KOPT-K1 (cell line): ENCODE measurements around the gene COL2A1.

Source experiments
- H3K27ac ChIP-seq: fragments of 200-600 bp; sonication (generic); 2 replicates; pipeline ENCODE4 v1.5.1; 2016; ENCODE audit warnings: antibody characterized with exemption, mild to moderate bottlenecking, low read depth, low read length; ENCODE audit not compliant: poor library complexity, severe bottlenecking
- H3K36me3 ChIP-seq: fragments of 200-600 bp; sonication (generic); 2 replicates; pipeline ENCODE4 v1.5.1; 2017; ENCODE audit warnings: antibody characterized with exemption, mild to moderate bottlenecking, low read length, moderate library complexity; ENCODE audit not compliant: insufficient read depth
- H3K9me3 ChIP-seq: fragments of 200-600 bp; sonication (generic); 2 replicates; pipeline ENCODE4 v1.5.1; 2017; ENCODE audit warnings: antibody characterized with exemption, low read length, mild to moderate bottlenecking; ENCODE audit not compliant: insufficient read depth, poor library complexity, severe bottlenecking

The COL2A1 gene

GRCh38 chr12:48036818-48037217 lies 32.5 kb upstream of the COL2A1 start:
- H3K27ac ChIP-seq: no peak overlapping the region
- H3K36me3 ChIP-seq: peaks cover 7% of the 10 kb centered on the region; the same call in 1 of the 2 replicates

GRCh38 chr12:48034835-48035805 lies 30.8 kb upstream of the COL2A1 start:
- H3K36me3 ChIP-seq: no peaks in the 10 kb centered on the region
- no peak overlapping the region for H3K27ac ChIP-seq
- no peaks in the 10 kb centered on the region for H3K9me3 ChIP-seq

More at GRCh38 chr12:48036818-48037217, 32.5 kb upstream of the COL2A1 start:
- H3K9me3 ChIP-seq: no peaks in the 10 kb centered on the region

- Histone ChIP-seq H3K27ac (no peak overlapping the region), H3K9me3 (no peaks in the 10 kb centered on the region), H3K36me3 (no peaks in the 10 kb centered on the region)
Measured at GRCh38 chr12:48033451-48033850, 29.2 kb upstream of the COL2A1 start.

GRCh38 chr12:48032597-48032996 lies 28.3 kb upstream of the COL2A1 start:
- Histone ChIP-seq H3K36me3 (no peaks in the 10 kb centered on the region), H3K9me3 (no peaks in the 10 kb centered on the region), H3K27ac (no peak overlapping the region)

GRCh38 chr12:48031135-48031960 lies 27.1 kb upstream of the COL2A1 start:
- Histone ChIP-seq H3K9me3 (no peaks in the 10 kb centered on the region), H3K27ac (no peak overlapping the region), H3K36me3 (no peaks in the 10 kb centered on the region)

- no peaks in the 10 kb centered on the region for H3K9me3 ChIP-seq
- H3K36me3 ChIP-seq: no peaks in the 10 kb centered on the region
- H3K27ac ChIP-seq: no peak overlapping the region
Measured at GRCh38 chr12:48030173-48030650, 25.9 kb upstream of the COL2A1 start.

- no peak overlapping the region for H3K27ac ChIP-seq
Measured at GRCh38 chr12:48029491-48030172, 25.4 kb upstream of the COL2A1 start.

GRCh38 chr12:48028541-48029431 lies 24.5 kb upstream of the COL2A1 start:
- H3K9me3 ChIP-seq: no peaks in the 10 kb centered on the region
- no peak overlapping the region for H3K27ac ChIP-seq
- no peaks in the 10 kb centered on the region for H3K36me3 ChIP-seq

More at GRCh38 chr12:48029491-48030172, 25.4 kb upstream of the COL2A1 start:
- no peaks in the 10 kb centered on the region for H3K9me3 ChIP-seq
- no peaks in the 10 kb centered on the region for H3K36me3 ChIP-seq

GRCh38 chr12:48027183-48028002 lies 23.1 kb upstream of the COL2A1 start:
- no peaks in the 10 kb centered on the region for H3K36me3 ChIP-seq
- H3K9me3 ChIP-seq: no peaks in the 10 kb centered on the region
- H3K27ac ChIP-seq: no peak overlapping the region

- no peaks in the 10 kb centered on the region for H3K9me3 ChIP-seq
- no peak overlapping the region for H3K27ac ChIP-seq
- H3K36me3 ChIP-seq: no peaks in the 10 kb centered on the region
Measured at GRCh38 chr12:48026060-48026827, 22.0 kb upstream of the COL2A1 start.

- H3K27ac ChIP-seq: no peak overlapping the region
- no peaks in the 10 kb centered on the region for H3K36me3 ChIP-seq
- no peaks in the 10 kb centered on the region for H3K9me3 ChIP-seq
Measured at GRCh38 chr12:48025281-48025680, 21.0 kb upstream of the COL2A1 start.

GRCh38 chr12:48024735-48025134 lies 20.5 kb upstream of the COL2A1 start:
- Histone ChIP-seq H3K36me3 (no peaks in the 10 kb centered on the region), H3K27ac (no peak overlapping the region), H3K9me3 (no peaks in the 10 kb centered on the region)

- no peaks in the 10 kb centered on the region for H3K9me3 ChIP-seq
- no peaks in the 10 kb centered on the region for H3K36me3 ChIP-seq
- H3K27ac ChIP-seq: no peak overlapping the region
Measured at GRCh38 chr12:48023386-48023785, 19.1 kb upstream of the COL2A1 start.
